Thoracic aorta (tissue), 2 donors: ENCODE measurements around the gene FASTKD3. TPM values are rescaled to one million over a fixed set of nuclear protein-coding genes. Genes with fewer than 3 reads are reported as not detected.
A peak's percentile ranks its signal among the peaks of the same experiment; 100 is the strongest.

Experiments used
- ATAC-seq: fragments of 150-250 bp; one replicate; pipeline ENCODE4 v1.8.0; 2017; ENCODE audit warnings: low read depth; ENCODE audit not compliant: insufficient number of reproducible peaks, low FRiP score
- DNase-seq: peaks from one replicate; pipeline ENCODE4 v3.0.0-alpha.2; 2020; ENCODE audit warnings: low spot score
- H3K27ac ChIP-seq, 2 donors: fragments of 200-600 bp; sonication (generic); 1 replicate in 1 of 2; 2 replicates in 1 of 2; pipeline ENCODE4 v1.5.1; 2016; ENCODE audit warnings: mild to moderate bottlenecking in 2 of 2, moderate library complexity in 2 of 2
- H3K27me3 ChIP-seq: fragments of 200-600 bp; sonication (generic); replicated peaks from 2 replicates; pipeline ENCODE4 v1.6.0; 2016; ENCODE audit warnings: mild to moderate bottlenecking; ENCODE audit not compliant: insufficient read depth
- H3K36me3 ChIP-seq: fragments of 200-600 bp; sonication (generic); one replicate; pipeline ENCODE4 v1.5.1; 2016
- H3K4me1 ChIP-seq, 2 donors: fragments of 200-600 bp; sonication (generic); 1 replicate in 1 of 2; 2 replicates in 1 of 2; pipeline versions ENCODE4 v1.5.1 to v1.6.0; 2016; ENCODE audit warnings: low read depth in 2 of 2, mild to moderate bottlenecking in 1 of 2; ENCODE audit not compliant: control insufficient read depth in 1 of 2
- H3K4me3 ChIP-seq: fragments of 200-600 bp; sonication (generic); 2 replicates; pipeline ENCODE4 v1.5.1; 2016; ENCODE audit warnings: mild to moderate bottlenecking
- H3K9me3 ChIP-seq: fragments of 200-600 bp; sonication (generic); 2 replicates; pipeline ENCODE4 v1.5.1; 2016
- total RNA-seq, 2 donors: library from RNA; depleted of rRNA; stranded (reverse); fragments of >200 nt; gene quantifications; one replicate each; pipeline versions ENCODE4 v1.1.0 to v1.2.3, GENCODE V29; 2016
- TF ChIP-seq, protein P1 (sequence below): fragments of 200-600 bp; sonication (generic); IDR thresholded peaks from one replicate; pipeline ENCODE4 v1.5.1; 2019; ENCODE audit warnings: antibody characterized with exemption

FASTKD3 gene
- total RNA-seq, 2 donors from 2014 or later: 7.3 to 13.1 TPM

DNA sequence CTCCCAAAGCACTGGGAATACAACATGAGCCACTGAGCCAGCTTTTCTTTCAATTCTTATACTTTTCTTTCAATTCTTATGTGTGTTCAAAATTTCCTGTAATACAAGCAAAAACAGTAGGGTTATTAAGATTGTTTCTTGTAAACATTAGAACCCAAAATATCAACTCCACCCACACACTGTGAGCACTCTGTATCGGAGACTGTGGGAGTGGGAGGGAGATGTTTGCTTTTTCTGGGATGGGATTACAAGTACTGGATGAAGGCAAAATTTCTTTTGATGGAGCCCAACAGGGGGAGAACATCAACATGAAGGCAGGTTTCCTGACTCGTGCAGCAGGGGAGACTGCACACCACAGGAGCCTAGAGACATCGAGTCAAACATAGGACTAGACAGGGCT is 13.2 kb downstream of the FASTKD3 start:
- TF ChIP-seq, protein P1, sequence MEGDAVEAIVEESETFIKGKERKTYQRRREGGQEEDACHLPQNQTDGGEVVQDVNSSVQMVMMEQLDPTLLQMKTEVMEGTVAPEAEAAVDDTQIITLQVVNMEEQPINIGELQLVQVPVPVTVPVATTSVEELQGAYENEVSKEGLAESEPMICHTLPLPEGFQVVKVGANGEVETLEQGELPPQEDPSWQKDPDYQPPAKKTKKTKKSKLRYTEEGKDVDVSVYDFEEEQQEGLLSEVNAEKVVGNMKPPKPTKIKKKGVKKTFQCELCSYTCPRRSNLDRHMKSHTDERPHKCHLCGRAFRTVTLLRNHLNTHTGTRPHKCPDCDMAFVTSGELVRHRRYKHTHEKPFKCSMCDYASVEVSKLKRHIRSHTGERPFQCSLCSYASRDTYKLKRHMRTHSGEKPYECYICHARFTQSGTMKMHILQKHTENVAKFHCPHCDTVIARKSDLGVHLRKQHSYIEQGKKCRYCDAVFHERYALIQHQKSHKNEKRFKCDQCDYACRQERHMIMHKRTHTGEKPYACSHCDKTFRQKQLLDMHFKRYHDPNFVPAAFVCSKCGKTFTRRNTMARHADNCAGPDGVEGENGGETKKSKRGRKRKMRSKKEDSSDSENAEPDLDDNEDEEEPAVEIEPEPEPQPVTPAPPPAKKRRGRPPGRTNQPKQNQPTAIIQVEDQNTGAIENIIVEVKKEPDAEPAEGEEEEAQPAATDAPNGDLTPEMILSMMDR: no peak
- no peak overlapping the region for H3K27ac ChIP-seq
- no peak overlapping the region for H3K4me3 ChIP-seq
- DNase-seq: no peak
- H3K27me3 ChIP-seq: no peaks in the 10 kb centered on the region
- ATAC-seq: no peak
- H3K36me3 ChIP-seq: peaks cover 15% of the 10 kb centered on the region
- H3K4me1 ChIP-seq: peaks cover 0 to 8% of the 10 kb centered on the region in 2 donors
- no peaks in the 10 kb centered on the region for H3K9me3 ChIP-seq

DNA sequence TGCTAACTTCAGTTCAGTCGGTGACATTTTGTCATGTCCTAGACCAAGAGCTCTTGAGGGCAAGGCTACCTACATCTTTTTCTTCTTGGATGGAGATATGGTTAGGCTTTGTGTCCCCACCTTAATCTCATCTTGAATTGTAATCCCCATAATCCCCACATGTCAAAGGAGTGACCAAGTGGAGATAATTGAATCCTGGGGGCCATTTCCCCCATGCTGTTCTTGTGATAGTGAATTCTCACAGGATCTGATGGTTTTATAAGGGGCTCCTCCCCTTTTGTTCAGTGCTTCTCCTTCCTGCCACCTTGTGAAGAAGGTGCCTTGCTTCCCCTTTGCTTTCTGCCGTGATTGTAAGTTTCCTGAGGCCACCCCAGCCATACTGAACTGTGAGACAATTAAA is 15.8 kb downstream of the FASTKD3 start:
- H3K4me1 ChIP-seq: peaks cover 5 to 16% of the 10 kb centered on the region in 2 donors
- H3K36me3 ChIP-seq: peaks cover 4% of the 10 kb centered on the region
- no peak overlapping the region for H3K27ac ChIP-seq
- TF ChIP-seq, protein P1: no peak
- DNase-seq: no peak
- no peak overlapping the region for H3K4me3 ChIP-seq
- no peaks in the 10 kb centered on the region for H3K9me3 ChIP-seq
- H3K27me3 ChIP-seq: no peaks in the 10 kb centered on the region
- no peak for ATAC-seq

DNA sequence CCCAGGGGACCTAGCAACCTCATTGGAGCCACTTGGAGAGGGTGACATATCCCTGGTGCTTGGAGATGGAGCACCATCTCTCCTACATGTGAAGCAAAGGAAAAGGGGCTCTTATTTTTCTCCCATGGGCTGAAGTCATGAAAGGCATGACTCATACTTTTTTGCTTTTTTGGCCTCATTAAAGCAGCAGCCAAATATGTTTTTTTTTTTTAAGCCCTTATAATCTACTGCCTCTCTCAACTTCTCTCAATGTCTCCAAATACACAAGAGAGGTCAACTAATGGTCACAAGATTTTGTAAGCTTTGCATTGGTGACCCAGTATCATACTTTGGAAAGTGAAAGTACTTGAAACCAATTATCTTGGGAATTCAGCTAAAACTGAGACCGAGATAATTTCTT is 16.3 kb downstream of the FASTKD3 start:
- Histone ChIP-seq H3K36me3 (peaks cover under 1% of the 10 kb centered on the region), H3K4me3 (no peak overlapping the region), H3K4me1 (peaks cover 5 to 16% of the 10 kb centered on the region in 2 donors), H3K27me3 (no peaks in the 10 kb centered on the region), H3K9me3 (no peaks in the 10 kb centered on the region), H3K27ac (no peak overlapping the region)
- DNase-seq (no peak), ATAC-seq (no peak)
- TF ChIP-seq, protein P1: no peak

GRCh38 chr5:7851617-7852289 is 17.1 kb downstream of the FASTKD3 start:
- Histone ChIP-seq H3K4me1 (peaks cover 5 to 16% of the 10 kb centered on the region in 2 donors), H3K36me3 (no peaks in the 10 kb centered on the region), H3K27me3 (no peaks in the 10 kb centered on the region), H3K9me3 (no peaks in the 10 kb centered on the region), H3K4me3 (no peak overlapping the region), H3K27ac (no peak overlapping the region)
- TF ChIP-seq, protein P1: no peak
- ATAC-seq (no peak), DNase-seq (no peak)

GRCh38 chr5:7851240-7851592 is 17.6 kb downstream of the FASTKD3 start:
- ATAC-seq: no peak
- Histone ChIP-seq H3K4me3 (peak overlapping the region; percentile 75), H3K27ac (no peak overlapping the region), H3K27me3 (no peaks in the 10 kb centered on the region), H3K36me3 (no peaks in the 10 kb centered on the region), H3K4me1 (peaks cover 5 to 16% of the 10 kb centered on the region in 2 donors), H3K9me3 (no peaks in the 10 kb centered on the region)
- no peak for DNase-seq
- TF ChIP-seq, protein P1: no peak
